HepG2 (cell line): ENCODE measurements around the gene REPIN1. TPM values are rescaled to one million over a fixed set of nuclear protein-coding genes. Genes with fewer than 3 reads are reported as not detected.

Source experiments
- ATAC-seq: fragments of 200-7000 bp; cut with Tn5 transposase; 3 replicates; pipeline ENCODE4 v1.9.1; 2020; ENCODE audit warnings: mild to moderate bottlenecking, moderate library complexity
- BruUV-seq: library from RNA; stranded (reverse); fragments of 400-500 nt; replicated peaks from 2 replicates; lab custom pipeline; 2021; lab: Mats Ljungman, UMichigan
- CTCF ChIA-PET: fragments of 300-600 bp; formaldehyde crosslinking; extraction: SDS; loops from one replicate; lab custom pipeline; 2021; ENCODE audit warnings: low total read pairs, inconsistent platforms, low intra/inter-chr PET ratio; lab: Yijun Ruan, JAX
- POLR2A ChIA-PET: fragments of 350-600 bp; sonication (Branson Sonifier 250); formaldehyde crosslinking; loops from one replicate; lab custom pipeline; 2020; ENCODE audit warnings: antibody characterized with exemption, inconsistent platforms; lab: Yijun Ruan, JAX
- DNase-seq: peaks from one replicate; pipeline ENCODE4 v3.0.0-alpha.2; 2015; ENCODE audit warnings: low spot score
- FAIRE-seq: peaks from 3 replicates; lab custom pipeline; 2011; peaks lifted over from hg19 to GRCh38; lab: Jason Lieb, UNC
- H2AFZ ChIP-seq: one replicate; pipeline ENCODE4 v1.6.1; 2011; ENCODE audit warnings: low read length, inconsistent platforms
- H3K27ac ChIP-seq: fragments of 300-600 bp; 3 replicates; pipeline ENCODE4 v1.8.0; 2011; ENCODE audit warnings: mixed run types, mild to moderate bottlenecking, mixed read lengths, low read length, inconsistent platforms; ENCODE audit not compliant: insufficient read depth; ENCODE audit errors: extremely low read length
- H3K27me3 ChIP-seq, 2 experiments: fragments of 200-600 bp in 1 of 2; 2 replicates in 1 of 2; 3 replicates in 1 of 2; pipeline versions ENCODE4 v1.6.0 to v1.8.0; 2011; ENCODE audit warnings: low read length in 2 of 2, mild to moderate bottlenecking in 2 of 2, moderate library complexity in 2 of 2, inconsistent platforms in 1 of 2; ENCODE audit not compliant: insufficient read depth in 2 of 2, control insufficient read depth in 1 of 2
- H3K36me3 ChIP-seq, 2 experiments: fragments of 200-600 bp in 1 of 2; replicated peaks in 1 of 2; 2 replicates in 1 of 2; 3 replicates in 1 of 2; pipeline versions ENCODE4 v1.5.1 to v1.8.0; 2011; ENCODE audit warnings: low read length in 2 of 2, inconsistent platforms in 1 of 2; ENCODE audit not compliant: insufficient read depth in 2 of 2, control insufficient read depth in 1 of 2
- H3K4me1 ChIP-seq: 2 replicates; pipeline ENCODE4 v1.5.1; 2012; ENCODE audit warnings: low read length, inconsistent platforms; ENCODE audit not compliant: insufficient read depth
- H3K4me2 ChIP-seq: 2 replicates; pipeline ENCODE4 v1.6.0; 2011; ENCODE audit warnings: low read depth, low read length, inconsistent platforms
- H3K4me3 ChIP-seq, 3 experiments: fragments of 200-600 bp in 1 of 3; sonication (generic), shearing (Covaris generic) in 1 of 3; replicated peaks in 1 of 3; 2 replicates each; pipeline ENCODE4 v1.5.1; 2011 to 2016; ENCODE audit warnings: low read length in 3 of 3, inconsistent platforms in 2 of 3, low read depth in 2 of 3, mild to moderate bottlenecking in 2 of 3, control low read depth in 1 of 3, mixed read lengths in 1 of 3; ENCODE audit not compliant: insufficient read depth in 1 of 3
- H3K79me2 ChIP-seq: one replicate; pipeline ENCODE4 v1.6.1; 2011; ENCODE audit warnings: low read length, inconsistent platforms; ENCODE audit not compliant: insufficient read depth
- H3K9ac ChIP-seq: 2 replicates; pipeline ENCODE4 v1.6.0; 2011; ENCODE audit warnings: mild to moderate bottlenecking, low read depth, low read length, inconsistent platforms; ENCODE audit not compliant: insufficient read depth
- H3K9me3 ChIP-seq: 2 replicates; pipeline ENCODE4 v1.5.1; 2012; ENCODE audit warnings: mild to moderate bottlenecking, low read length
- H4K20me1 ChIP-seq: 2 replicates; pipeline ENCODE4 v1.6.0; 2011; ENCODE audit warnings: inconsistent platforms, mild to moderate bottlenecking, low read length, moderate library complexity; ENCODE audit not compliant: insufficient read depth
- KDM1A ChIP-seq: IDR thresholded peaks from 2 replicates; pipeline ENCODE4 v1.6.1; 2016; ENCODE audit warnings: missing compliant biosample characterization
- RNF2 ChIP-seq: fragments of 450-650 bp; conservative IDR thresholded peaks from 2 replicates; pipeline ENCODE4 v1.6.1; 2016; ENCODE audit warnings: low read depth
- ZBTB26 ChIP-seq: IDR thresholded peaks from 2 replicates; pipeline ENCODE4 v1.6.1; 2016; ENCODE audit warnings: missing compliant biosample characterization, missing genetic modification reagents, borderline replicate concordance
- ZFP90 ChIP-seq: sonication (generic); formaldehyde crosslinking; IDR thresholded peaks from 2 replicates; pipeline ENCODE4 v1.8.0; 2022; ENCODE audit warnings: missing genetic modification reagents, mild to moderate bottlenecking, inconsistent platforms, borderline replicate concordance
- ZNF263 ChIP-seq: sonication (generic); formaldehyde crosslinking; IDR thresholded peaks from 2 replicates; pipeline ENCODE4 v1.4.0; 2020; ENCODE audit warnings: missing genetic modification reagents
- ZNF572 ChIP-seq: sonication (generic); formaldehyde crosslinking; IDR thresholded peaks from 2 replicates; pipeline ENCODE4 v1.5.1; 2020; ENCODE audit warnings: mild to moderate bottlenecking, missing genetic modification reagents
- WGBS: methylation state at CpG from one replicate; pipeline ENCODE4 v1.1.6; 2017; ENCODE audit warnings: low lambda C conversion rate; 5-methylcytosine and 5-hydroxymethylcytosine counted together
- in situ Hi-C: cut with HindIII; loops from 2 replicates; pipeline ENCODE4 v1.10.0; 2017; ENCODE audit warnings: low pct_unique_long_range_greater_than_20kb; ENCODE audit not compliant: extremely low pct_ligation_motif_present
- intact Hi-C: fragments of 100-400 bp; cut with micrococcal nuclease; formaldehyde crosslinking; loops from one replicate; pipeline ENCODE4 v1.10.0; 2022; ENCODE audit not compliant: unreplicated experiment
- polyA plus RNA-seq, 8 experiments: library from polyadenylated mRNA; depleted of rRNA in 3 of 8; stranded (reverse) in 7 of 8; unstranded in 1 of 8; fragments of >200 nt; fragmentation: Illumina TruSeq in 4 of 8; extraction: Trizol in 4 of 8; gene quantifications; 2 replicates each; pipeline versions ENCODE4 v1.2.1 to v1.2.3, GENCODE V29; 2011 to 2016; ENCODE audit warnings: low read depth in 4 of 8, missing spikeins in 1 of 8, mixed read lengths in 1 of 8; ENCODE audit not compliant: insufficient read depth in 1 of 8
- total RNA-seq, 5 experiments: library from RNA; depleted of rRNA; stranded (reverse); fragments of >200 nt; fragmentation: Illumina TruSeq; extraction: Trizol; gene quantifications; 2 replicates each; pipeline ENCODE4 v1.2.3, GENCODE V29; 2016; ENCODE audit warnings: low read depth in 1 of 5
- TF ChIP-seq, protein P1 (sequence below): sonication (generic); formaldehyde crosslinking; IDR thresholded peaks from 2 replicates; pipeline ENCODE4 v1.5.1; 2020; ENCODE audit warnings: missing genetic modification reagents, mild to moderate bottlenecking, borderline replicate concordance
- TF ChIP-seq, protein P2 (sequence below): IDR thresholded peaks from 2 replicates; pipeline ENCODE4 v1.6.1; 2016; ENCODE audit warnings: missing compliant biosample characterization, missing genetic modification reagents, borderline replicate concordance
- TF ChIP-seq, protein P3 (sequence below): IDR thresholded peaks from 2 replicates; pipeline ENCODE4 v1.6.1; 2016; ENCODE audit warnings: control low read depth

Gene REPIN1
- total and polyA plus RNA-seq, 2 of the 13 experiments (the other 11 are each of a cell fraction or from before 2014, with no cell fraction given), result 69.9 to 108 TPM

DNA sequence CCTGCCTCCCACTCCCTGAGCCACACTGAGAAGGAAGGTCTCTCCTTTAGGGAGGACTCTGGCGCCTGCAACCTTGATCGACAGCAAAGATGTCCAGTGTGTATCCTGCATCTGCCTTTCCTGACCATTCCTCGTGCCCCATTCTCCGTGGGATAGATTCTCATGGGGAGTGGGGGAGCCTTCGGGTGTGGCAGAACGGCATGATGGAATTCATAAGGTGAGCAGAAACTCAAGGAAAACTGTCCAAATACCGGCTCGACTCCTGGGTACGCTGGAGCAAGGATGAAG lies 26.6 kb upstream of the REPIN1 start:
- FAIRE-seq (no peak), DNase-seq (no peak), ATAC-seq (peak; percentile 1; the same call in 1 of the 3 replicates)
- peak overlapping the region; percentile 88 for H3K4me2 ChIP-seq
- BruUV-seq, result no TSS peak
- H3K9ac ChIP-seq, result peak overlapping the region; percentile 53; the same call in 1 of the 2 replicates
- peak; percentile 84 for TF ChIP-seq ZNF263 (CRISPR knock-in tag)
- TF ChIP-seq, protein P1, sequence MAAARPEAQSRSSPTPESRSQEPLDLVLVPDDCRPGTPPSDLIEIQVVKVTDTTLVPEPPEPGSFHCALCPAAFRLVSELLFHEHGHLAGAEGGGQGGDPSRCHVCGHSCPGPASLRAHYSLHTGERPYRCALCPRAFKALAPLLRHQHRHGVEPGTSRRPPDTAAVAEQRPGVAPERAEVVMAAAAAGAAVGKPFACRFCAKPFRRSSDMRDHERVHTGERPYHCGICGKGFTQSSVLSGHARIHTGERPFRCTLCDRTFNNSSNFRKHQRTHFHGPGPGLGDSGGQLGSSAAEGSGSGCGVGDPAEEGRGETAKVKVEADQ (CRISPR knock-in tag), result 0 out of 2 replicates have a peak, but pooled peaks have one; percentile 6
- TF ChIP-seq RNF2, result 0 out of 2 replicates have a peak, but pooled peaks have one; percentile 1
- TF ChIP-seq, protein P2, sequence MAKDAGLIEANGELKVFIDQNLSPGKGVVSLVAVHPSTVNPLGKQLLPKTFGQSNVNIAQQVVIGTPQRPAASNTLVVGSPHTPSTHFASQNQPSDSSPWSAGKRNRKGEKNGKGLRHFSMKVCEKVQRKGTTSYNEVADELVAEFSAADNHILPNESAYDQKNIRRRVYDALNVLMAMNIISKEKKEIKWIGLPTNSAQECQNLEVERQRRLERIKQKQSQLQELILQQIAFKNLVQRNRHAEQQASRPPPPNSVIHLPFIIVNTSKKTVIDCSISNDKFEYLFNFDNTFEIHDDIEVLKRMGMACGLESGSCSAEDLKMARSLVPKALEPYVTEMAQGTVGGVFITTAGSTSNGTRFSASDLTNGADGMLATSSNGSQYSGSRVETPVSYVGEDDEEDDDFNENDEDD (CRISPR knock-in tag), result no peak
- 0 out of 2 replicates have a peak, but pooled peaks have one; percentile 5 for TF ChIP-seq ZBTB26 (CRISPR knock-in tag)
- no peak for TF ChIP-seq KDM1A
- TF ChIP-seq ZNF572 (CRISPR knock-in tag), result 0 out of 2 replicates have a peak, but pooled peaks have one; percentile 73
- TF ChIP-seq, protein P3, sequence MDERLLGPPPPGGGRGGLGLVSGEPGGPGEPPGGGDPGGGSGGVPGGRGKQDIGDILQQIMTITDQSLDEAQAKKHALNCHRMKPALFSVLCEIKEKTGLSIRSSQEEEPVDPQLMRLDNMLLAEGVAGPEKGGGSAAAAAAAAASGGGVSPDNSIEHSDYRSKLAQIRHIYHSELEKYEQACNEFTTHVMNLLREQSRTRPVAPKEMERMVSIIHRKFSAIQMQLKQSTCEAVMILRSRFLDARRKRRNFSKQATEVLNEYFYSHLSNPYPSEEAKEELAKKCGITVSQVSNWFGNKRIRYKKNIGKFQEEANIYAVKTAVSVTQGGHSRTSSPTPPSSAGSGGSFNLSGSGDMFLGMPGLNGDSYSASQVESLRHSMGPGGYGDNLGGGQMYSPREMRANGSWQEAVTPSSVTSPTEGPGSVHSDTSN (CRISPR knock-in tag), result peak; percentile 40; the same call in 1 of the 2 replicates
- TF ChIP-seq ZFP90 (CRISPR knock-in tag), result 0 out of 2 replicates have a peak, but pooled peaks have one; percentile 51
- H3K36me3 ChIP-seq, result peaks cover 2 to 3% of the 10 kb centered on the region in 2 experiments; a peak in 2 of 5 replicates
- WGBS, result 18% methylated on average over 9 of the region's 9 CpGs
- peaks cover 3% of the 10 kb centered on the region for H3K79me2 ChIP-seq
- H3K9me3 ChIP-seq, result no peaks in the 10 kb centered on the region
- H2AFZ ChIP-seq, result peak overlapping the region; percentile 44
- intact Hi-C loops (loop anchor here (5.0 kb wide), 1 partner anchor 45 kb away; no protein-coding TSS in a partner anchor), in situ Hi-C loops (loop anchor here (5.0 kb wide), 1 partner anchor 60 kb away; no protein-coding TSS in a partner anchor)
- peak overlapping the region; percentile 75 to 88 (median 86); a peak in 5 of 6 replicates for H3K4me3 ChIP-seq
- POLR2A ChIA-PET, result interaction anchor here (0.8 to 4.7 kb wide), 8 partner anchors 13 to 62 kb away, joined by 3 to 40 read pairs (median 8); partner anchors contain the start of genes ACTR3C, LRRC61 and REPIN1
- peaks cover 41% of the 10 kb centered on the region for H3K4me1 ChIP-seq
- CTCF ChIA-PET, result no interaction called here
- peaks cover 2% of the 10 kb centered on the region; the same call in 1 of the 2 replicates for H4K20me1 ChIP-seq
- no peaks in the 10 kb centered on the region; a peak in 1 of 5 replicates for H3K27me3 ChIP-seq
- H3K27ac ChIP-seq, result no peak overlapping the region
